GM19023 (cell line): ENCODE data around the gene PLAC1.
A peak's percentile ranks its signal among the peaks of the same experiment; 100 is the strongest.

Source experiments
- ATAC-seq: cut with Tn5 transposase; IDR thresholded peaks from one replicate; pipeline ENCODE4 v1.9.1; 2021; ENCODE audit warnings: mild to moderate bottlenecking, moderate library complexity; ENCODE audit not compliant: unreplicated experiment

Gene PLAC1

DNA sequence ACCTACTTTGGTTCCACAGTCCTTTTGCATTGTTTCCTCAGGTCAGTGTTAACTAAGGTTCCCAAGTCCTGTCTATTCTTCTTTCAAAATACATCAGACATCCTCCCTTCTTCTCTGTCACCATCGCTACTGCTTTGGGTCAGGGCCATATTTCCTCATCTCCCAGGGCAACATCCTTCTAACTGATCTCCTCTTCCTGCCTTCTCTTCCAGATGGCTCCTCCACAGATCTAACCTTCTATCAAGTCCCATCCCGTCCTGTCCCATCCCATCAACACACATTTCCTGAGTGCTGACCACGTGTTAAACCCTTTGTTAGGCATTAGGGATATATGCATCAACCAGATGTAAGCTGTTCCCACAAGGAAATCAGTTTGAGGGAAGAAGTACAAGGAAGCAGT is 25.9 kb downstream of the PLAC1 start:
- ATAC-seq: no peak

DNA sequence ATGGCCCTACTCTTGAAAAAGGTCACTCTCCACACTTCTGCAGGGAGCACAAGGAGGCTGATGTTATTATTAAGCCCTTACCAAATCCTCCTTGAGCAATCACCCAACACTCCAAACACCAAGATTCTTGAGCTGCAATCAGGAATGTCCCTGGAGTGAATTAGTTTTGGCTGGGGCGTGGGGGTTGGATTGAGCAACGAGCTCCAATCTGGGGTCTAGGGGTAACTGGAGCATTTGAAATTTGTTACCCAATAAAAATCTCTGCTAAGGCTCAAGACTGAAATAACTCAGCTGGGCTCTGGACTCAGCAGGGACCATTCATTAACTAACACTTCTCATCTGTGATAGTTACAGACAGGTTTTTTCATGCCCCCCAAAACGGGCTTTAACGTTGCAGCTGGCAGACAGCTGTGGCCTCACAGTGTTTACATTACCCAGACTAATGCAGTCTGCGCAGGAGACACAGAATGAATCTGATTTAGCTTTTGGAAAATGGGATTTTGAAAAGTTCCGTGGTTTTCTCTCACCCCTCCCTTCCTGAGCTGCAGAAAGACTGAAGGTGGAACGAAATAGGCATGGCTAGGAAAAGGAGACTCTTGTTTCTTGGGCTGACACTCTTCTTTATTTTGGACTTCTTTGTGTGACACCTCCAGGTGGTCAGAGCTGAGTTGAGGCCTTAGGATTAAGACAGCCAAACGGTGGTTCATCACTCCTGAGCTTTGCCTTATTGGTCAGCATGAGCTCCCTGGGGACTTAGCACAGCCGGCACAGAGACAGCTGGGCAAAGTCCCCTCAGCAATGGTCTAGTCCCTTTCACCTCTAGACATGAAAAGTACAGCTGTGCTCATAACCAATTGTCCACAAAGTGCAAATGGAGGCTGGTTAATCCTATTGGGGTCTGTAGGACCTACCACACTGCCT is 26.6 kb downstream of the PLAC1 start:
- ATAC-seq: peak; percentile 70

DNA sequence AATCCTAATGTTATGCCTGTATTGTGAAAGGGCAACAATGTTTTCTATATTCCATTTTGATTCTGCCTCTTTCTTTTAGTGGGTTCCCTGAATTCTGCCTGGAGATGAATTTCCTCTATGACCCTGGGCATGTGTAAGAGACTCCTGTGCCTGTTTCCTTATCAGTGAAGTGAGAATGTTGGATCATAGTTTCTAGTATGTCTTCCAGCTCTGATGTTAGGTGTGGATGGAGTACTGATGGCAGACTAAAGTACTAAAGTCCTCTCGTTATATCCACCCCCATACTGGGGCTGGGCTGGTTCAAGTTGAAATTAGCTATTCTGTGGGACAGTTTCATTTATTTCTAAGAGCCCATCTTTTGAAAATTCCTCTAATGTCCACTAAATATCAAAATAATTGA is 29.6 kb downstream of the PLAC1 start:
- ATAC-seq: no peak

DNA sequence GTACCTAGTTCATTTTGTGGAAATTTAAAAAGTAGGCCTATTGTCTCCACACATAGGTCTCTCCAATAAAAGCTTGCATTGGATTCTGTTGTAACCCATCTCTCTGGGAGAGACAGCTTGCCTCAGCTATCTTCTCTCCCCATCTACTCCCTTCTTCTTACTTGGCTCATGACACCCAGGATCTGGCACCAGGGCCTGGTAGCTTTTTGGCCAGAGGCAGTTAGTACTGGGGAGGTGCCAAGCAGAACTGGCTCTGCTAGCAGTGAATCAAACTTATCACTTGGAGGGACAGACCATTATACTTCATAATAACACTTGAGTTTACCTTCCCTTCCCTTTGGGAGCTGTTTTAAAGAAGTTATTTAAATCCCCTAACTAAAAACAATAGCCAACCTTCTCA is 31.8 kb downstream of the PLAC1 start:
- no peak for ATAC-seq

DNA sequence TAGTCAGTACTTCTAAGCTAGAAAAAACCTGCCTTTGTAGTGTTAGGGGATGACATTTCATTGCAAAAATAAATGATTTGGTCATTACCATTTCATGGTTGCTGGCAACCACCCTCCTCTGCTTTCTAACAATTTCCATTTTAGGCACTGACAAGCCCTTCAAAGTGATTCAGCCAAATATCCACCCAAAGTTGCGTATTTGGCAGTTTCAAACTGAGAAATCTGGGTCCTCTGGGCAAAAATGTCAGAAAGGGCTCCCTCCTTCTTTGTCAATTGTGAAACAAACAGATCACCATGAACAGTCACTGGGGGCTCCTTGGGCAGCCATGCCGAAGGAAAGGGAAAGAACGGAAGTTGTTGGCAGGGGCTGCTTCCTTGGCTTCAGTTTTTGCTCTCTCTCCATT is 33.0 kb downstream of the PLAC1 start:
- ATAC-seq: no peak

DNA sequence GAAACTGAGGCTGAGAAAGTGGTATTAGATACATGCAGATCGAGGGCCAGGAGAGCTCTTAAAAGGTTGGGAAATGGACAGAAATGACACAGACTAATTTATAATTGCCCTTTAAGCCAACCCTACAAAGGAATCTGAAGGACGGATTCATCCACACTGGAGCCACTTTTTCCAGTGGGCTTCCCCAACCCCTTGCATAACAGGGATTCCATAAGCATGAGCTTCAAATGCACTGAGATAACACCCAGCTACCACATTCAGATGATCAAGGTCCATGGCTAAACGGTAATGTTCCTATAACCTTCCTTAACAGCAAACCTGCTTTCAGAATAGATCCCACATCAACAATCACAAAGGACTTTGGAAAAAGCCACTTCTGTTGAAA is 34.2 kb downstream of the PLAC1 start:
- no peak for ATAC-seq

DNA sequence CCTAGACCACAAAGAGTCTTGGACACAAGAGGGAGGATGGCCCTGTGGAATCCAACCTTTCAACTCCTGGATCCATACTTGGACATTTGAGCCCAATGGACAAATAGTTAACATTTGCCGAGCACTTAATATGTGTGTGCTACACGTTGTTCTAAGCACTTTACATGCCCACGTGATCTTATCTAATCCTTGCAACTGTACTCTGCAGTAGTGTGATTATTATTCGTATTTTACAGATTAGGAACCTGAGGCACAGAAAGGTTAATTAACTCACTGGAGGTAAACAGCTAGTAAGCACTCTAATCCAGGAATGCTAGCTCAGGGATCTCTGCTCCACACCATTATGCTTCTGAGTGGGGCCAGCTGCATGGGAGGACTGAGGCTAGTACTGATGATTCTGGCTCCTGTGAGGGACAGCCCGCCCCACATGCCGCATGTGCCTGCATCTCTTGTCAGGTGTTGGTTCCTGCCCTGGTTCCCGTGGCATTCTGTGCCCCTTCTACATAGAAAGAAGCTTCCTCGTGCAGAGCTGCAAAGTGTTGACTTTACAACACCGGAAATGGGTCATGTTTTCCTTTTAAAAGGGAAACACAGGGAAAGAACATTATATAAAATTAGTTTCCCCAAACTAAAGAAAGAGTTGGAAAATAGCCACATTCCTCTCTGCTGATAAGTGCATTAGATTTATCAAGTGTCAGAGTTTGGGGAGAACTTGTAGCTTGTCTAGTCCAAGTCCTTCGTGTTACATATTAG is 34.8 kb downstream of the PLAC1 start:
- ATAC-seq: no peak

DNA sequence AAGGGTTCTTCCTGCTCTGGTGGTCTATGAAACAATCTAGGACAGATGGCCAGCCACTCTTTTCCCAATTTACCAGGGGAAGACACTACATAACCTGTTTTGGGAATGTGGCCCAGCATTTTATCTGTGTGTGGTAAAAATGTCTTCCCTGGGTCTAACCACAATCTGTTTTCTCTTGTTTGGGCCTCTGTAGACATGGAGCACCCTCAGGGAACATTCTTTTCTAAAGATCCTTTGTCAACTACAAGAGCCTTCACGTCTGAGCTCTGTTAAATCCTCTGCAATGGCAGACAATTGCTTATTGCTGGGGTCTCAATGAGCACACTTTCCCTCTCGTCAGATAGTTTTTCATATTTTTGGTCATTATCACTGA is 35.5 kb downstream of the PLAC1 start:
- no peak for ATAC-seq

DNA sequence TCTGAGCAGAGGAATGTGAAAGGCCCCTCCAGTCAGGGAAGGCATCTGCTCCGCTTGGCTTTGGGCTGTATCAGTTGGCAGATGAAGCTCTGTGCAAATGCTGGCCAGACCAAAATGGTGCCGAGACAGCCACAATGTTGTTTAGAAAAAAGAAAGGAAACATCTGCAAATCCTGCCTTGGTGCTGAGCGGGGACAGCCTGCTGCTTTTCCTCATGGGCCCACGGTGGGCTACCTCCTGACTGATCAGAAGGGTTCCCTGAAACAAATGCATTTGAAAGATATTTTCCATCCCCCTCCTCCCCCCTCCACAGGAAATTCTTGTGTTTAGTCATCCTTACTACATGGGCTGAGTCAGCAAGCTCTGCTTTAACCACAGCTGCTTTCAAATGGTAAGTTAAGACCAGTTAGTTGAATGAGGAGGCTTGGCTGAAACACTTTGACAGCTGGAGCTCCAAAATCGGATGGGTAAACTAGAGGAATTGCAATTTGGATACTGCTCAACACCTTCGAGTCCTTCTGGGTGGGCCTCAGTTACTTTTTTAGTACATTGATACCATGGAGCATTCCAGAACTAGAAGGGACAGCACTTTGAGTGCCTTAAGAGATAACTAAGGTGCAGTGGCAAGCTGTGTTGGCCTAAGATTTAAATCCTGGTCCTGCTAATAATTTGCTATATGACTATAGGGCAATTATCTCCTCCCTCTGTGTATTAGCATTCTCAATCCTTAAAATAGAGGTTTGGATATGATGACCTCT is 36.0 kb downstream of the PLAC1 start:
- peak; percentile 91 for ATAC-seq

DNA sequence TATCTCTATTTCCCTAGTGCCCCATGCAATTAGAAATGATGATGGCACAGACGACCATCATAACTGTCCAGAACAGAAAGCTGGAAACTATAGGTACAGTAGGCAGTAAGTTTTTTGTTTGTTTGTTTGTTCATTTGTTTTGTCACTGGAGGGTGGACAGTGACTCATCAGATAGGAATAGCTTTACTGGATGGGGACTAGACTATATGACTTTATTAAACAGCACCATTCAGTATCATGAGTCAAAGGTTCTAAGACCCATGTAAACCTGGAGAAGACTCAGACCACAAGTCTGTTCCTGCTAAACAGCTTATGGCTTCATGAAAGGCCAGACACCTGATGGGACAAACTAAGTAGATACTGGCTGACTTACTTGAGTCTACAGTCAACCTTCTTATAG is 38.4 kb downstream of the PLAC1 start:
- ATAC-seq: no peak

DNA sequence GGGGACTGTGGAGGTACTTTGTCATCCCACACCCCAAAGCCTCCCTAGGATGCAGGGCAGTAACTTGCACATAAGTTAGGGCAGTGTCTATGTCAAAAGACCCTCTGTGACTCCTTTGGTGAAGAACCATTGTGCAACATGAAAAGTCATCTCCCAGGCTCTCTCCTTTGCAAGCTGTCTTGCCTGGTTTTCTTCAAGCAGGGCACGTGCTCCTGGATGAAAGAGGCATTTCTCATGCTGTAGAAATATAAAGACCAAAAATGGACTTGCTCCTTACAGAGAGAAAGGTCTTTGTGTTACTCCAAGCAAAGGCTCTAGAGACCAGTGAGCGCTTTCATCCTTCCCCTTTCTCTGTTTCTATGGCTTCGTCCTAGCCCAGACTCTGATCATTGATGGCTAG is 44.9 kb downstream of the PLAC1 start:
- ATAC-seq: no peak

DNA sequence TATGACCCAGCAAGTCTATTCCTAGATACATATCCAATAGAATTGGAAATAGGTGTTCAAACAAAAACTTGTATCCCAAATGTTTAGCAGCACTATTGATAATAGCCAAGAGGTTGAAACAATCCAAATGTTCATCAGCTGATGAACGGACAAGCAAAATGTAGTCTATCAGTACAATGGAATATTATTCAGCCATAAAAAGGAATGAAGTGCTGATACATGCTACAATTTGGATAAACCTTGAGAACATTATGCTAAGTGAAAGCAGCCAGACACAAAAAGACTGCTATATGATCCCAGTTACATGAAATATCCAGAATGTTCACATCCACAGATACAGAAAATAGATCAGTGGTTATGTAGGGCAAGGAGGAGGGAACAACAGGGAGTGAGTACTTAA is 50.1 kb downstream of the PLAC1 start:
- no peak for ATAC-seq

DNA sequence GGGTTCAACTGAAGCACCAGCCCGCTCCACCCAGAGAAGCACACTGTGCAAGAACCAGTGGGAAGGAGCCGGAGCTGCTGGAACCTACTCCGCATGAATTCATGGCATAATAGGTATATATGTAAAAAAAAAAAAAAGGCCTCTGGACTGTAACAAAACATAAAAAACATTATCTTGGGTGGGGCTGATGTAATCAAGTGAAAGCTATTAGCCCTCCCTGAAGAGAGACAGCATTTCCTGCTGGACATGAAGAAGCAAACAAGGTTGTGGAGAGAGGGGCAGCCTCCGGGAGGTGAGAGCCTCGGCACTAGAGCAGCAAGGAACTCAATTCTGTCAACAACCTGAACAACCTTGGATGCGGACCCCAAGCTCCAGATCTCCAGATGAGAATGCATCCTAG is 50.7 kb downstream of the PLAC1 start:
- ATAC-seq: no peak

DNA sequence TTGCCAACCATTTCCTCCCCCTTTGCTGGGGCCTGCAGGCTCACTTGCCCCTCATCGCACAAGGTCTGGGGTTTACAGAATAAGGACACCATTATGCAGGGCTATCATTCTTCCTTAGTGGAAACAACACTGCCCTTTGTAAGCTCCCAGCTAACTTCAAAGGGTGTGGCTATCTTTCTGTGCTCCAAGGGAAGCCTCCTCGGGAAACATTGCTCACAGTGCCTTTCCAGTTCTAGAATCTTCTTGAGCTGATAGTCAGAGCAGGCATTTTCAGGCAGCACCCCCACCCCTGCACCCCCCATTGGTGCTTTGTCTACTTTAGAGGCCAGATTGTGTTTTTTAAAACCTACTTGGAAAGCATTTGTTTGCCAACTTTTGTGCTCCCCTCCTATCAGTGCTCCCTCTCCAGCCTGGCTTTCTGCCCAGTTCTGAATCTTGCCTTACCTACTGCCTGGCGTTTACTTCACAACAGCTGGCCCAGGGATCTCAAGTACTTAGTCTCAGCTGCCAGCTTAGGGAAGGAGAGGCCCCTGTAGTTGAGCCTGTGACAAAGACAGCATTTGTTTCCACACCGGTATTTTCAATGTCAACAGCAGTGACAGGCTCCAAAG is 53.5 kb downstream of the PLAC1 start:
- ATAC-seq: no peak

DNA sequence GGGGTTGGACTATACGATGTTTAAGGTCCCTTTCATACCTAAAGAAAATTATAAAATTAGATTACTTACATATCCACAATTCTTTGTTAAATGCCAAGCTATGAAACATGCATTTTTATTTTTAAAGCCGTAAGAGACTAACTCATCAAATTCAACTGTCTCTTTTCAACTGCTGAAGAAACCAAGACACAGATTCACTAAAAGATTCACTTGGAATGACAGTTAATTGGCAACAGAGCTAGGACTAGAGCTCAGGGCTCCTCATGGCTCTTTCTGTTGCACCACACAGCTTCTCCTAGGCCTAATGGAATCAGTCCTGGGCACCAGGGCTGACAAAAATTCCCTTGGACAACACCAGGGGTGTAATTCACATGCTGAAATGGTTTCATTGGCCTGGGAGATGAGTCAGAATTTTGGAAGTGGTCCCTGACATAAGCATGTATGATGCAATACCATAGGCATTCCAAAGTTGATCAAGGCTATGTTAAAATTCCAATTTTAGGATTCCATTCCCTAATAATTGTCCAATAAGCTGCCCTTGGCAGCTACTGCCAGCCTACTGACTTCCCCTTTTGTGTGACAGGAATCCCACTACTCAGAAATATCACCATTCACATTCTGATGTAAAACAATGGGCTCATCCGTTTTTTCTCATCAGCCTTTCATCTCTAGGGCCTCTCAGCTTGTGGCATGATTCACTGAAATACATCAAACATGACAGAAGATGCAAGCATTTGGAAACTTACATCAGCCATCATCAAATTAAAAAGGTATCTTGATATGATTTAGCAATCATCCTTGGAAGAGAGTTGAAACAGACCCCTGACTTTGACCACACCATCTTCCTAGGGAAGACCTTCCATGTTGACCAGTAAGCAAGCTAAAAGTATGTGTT is 54.2 kb downstream of the PLAC1 start:
- ATAC-seq: no peak

DNA sequence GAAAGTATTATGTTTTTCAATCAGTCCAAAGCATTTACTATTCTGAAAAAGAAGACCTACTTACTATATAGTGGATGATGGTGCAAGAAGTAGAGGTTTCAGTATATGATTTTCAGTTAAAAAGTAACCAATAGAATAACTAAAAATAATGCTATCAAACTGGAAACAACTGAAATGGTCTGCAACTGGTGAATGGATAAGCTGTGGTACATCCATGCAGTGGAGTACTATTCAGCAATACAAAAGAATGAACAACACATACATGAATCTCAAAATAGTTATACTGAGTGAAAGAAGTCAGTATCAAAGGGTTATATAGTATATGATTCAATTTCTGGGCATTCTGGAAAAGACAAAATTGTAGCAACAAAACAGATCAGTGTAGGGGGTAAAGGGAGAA is 55.9 kb downstream of the PLAC1 start:
- ATAC-seq: no peak

DNA sequence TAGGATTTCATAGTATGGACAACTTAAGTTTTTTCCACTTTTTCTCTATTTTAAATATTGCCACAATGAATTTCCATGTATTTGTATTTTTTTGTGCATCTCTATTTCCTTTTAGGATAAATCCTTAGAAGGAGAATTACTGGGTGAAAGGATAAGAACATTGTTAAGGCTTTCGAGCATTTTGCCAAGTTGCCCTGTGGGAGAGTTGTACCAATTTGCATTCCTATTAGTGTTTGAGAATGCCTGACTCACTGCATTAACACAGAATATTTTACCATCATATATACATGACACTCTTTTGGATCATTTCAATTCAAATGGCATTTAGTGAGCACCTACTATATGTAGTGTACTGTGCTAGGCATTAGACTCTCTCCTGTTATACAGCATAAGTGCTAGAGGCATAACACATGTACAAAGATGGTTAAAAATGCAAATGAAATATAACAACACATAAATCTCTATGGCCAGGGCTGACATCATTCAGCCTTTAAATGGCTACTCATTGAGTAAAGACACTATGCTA is 57.0 kb downstream of the PLAC1 start:
- no peak for ATAC-seq

DNA sequence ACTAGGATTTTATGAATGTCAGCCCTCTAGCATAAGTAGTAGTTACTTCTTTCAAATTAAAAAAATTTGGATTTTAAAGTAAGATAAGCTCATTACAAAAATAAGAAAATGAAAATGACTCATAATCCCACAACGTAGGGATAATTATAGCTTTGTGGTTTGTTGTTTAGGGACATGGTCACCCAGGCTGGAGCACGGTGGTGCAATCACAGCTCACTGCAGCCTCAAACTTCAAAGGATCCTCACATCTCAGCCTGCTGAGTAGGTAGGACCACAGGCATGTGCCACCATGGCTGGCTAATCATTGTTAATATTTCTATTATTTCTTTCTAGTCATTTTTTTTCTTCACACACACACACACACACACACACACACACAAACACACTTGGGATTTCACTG is 57.6 kb downstream of the PLAC1 start:
- no peak for ATAC-seq

DNA sequence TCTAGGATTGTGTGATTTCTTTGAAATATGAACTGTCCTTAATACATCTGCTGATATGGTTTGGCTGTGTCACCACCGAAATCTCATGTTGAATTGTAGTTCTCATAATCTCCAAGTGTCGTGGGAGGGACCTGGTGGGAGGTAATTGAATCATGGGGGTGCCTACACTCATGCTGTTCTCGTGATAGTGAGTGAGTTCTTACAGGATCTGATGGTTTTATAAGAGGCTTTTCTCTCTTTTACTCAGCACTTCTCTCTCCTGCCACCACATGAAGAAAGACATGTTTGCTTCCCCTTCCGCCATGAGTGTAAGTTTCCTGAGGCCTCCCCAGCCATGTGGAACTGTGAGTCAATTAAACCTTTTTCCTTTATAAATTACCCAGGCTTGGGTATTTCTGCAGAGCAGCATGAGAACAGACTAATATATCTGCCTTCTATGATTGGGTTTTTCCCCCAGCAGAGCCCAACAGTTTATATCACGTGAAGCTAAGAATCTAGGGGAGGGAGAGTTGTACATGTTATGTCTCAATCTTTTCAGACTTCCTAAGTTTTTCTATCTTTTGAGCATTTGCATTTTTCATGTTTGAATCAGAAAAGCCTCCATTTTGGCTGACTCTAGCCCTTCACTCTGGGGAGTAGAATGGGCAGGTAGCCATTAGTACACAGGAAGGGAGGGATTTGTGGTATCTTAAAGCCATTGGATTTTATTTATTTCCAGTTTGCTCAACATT is 58.9 kb downstream of the PLAC1 start:
- ATAC-seq: no peak
